Measurements from ENCODE around the gene CACNA1D.

The CACNA1D gene

GRCh38 chr3:53725387-53725995 is 231.1 kb downstream of the CACNA1D start:
- no peak for FAIRE-seq
- no peak for DNase-seq (ENCODE audit: insufficient read length, low spot score)
- no peak for TF ChIP-seq CTCF (IDR thresholded peaks at IDR 0.05; ENCODE audit: insufficient read depth, missing control alignments)

GRCh38 chr3:53726643-53727042 is 232.2 kb downstream of the CACNA1D start:
- no peak for FAIRE-seq
- TF ChIP-seq CTCF (IDR thresholded peaks at IDR 0.05; ENCODE audit: insufficient read depth, missing control alignments), result no peak
- DNase-seq (ENCODE audit: insufficient read length, low spot score), result no peak

- DNase-seq (ENCODE audit: insufficient read length, low spot score) (no peak), FAIRE-seq (no peak)
- TF ChIP-seq CTCF (IDR thresholded peaks at IDR 0.05; ENCODE audit: insufficient read depth, missing control alignments), result no peak
Measured at GRCh38 chr3:53728606-53729005, 234.2 kb downstream of the CACNA1D start.

- no peak for TF ChIP-seq CTCF (IDR thresholded peaks at IDR 0.05; ENCODE audit: insufficient read depth, missing control alignments)
- DNase-seq (ENCODE audit: insufficient read length, low spot score) (no peak), FAIRE-seq (no peak)
Measured at GRCh38 chr3:53729159-53729558, 234.7 kb downstream of the CACNA1D start.

- TF ChIP-seq CTCF (IDR thresholded peaks at IDR 0.05; ENCODE audit: insufficient read depth, missing control alignments), result no peak
- no peak for FAIRE-seq
Measured at GRCh38 chr3:53729618-53730017, 235.2 kb downstream of the CACNA1D start.

GRCh38 chr3:53730576-53730975 is 236.2 kb downstream of the CACNA1D start:
- no peak for FAIRE-seq
- no peak for DNase-seq (ENCODE audit: insufficient read length, low spot score)
- TF ChIP-seq CTCF (IDR thresholded peaks at IDR 0.05; ENCODE audit: insufficient read depth, missing control alignments), result no peak

More at GRCh38 chr3:53729618-53730017, 235.2 kb downstream of the CACNA1D start:
- no peak for DNase-seq (ENCODE audit: insufficient read length, low spot score)

GRCh38 chr3:53731934-53732624 is 237.7 kb downstream of the CACNA1D start:
- DNase-seq (ENCODE audit: insufficient read length, low spot score), result no peak
- no peak for TF ChIP-seq CTCF (IDR thresholded peaks at IDR 0.05; ENCODE audit: insufficient read depth, missing control alignments)
- no peak for FAIRE-seq

Measured in D721Med (cell line).